ENCODE measurements around the gene PI16.

DNA sequence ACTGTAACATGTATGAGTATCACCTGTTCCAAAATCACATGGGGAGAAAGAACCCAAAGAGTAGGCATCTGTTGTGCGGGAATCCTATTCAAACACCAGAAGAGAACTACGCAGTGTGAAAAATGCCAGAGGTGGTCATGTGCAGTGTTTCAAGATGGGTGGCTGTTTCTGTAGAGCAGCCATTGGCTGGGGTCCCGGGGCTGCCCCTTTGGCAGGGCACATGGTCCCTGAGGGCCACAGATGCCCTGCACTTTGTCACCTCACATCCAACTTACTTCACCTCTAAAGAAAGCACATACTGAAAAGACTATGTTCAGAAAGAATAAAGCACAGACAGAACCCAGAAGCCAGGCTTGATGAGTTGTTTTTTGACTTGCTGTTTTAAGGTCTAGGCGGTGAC, 19.1 kb downstream of the PI16 start:
- TF ChIP-seq, protein P1, sequence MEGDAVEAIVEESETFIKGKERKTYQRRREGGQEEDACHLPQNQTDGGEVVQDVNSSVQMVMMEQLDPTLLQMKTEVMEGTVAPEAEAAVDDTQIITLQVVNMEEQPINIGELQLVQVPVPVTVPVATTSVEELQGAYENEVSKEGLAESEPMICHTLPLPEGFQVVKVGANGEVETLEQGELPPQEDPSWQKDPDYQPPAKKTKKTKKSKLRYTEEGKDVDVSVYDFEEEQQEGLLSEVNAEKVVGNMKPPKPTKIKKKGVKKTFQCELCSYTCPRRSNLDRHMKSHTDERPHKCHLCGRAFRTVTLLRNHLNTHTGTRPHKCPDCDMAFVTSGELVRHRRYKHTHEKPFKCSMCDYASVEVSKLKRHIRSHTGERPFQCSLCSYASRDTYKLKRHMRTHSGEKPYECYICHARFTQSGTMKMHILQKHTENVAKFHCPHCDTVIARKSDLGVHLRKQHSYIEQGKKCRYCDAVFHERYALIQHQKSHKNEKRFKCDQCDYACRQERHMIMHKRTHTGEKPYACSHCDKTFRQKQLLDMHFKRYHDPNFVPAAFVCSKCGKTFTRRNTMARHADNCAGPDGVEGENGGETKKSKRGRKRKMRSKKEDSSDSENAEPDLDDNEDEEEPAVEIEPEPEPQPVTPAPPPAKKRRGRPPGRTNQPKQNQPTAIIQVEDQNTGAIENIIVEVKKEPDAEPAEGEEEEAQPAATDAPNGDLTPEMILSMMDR (conservative IDR thresholded peaks at IDR 0.05; ENCODE audit: low read length): no peak
- no peak for TF ChIP-seq EZH2phosphoT487 (IDR thresholded peaks at IDR 0.05; ENCODE audit: borderline replicate concordance, low read depth, low read length)

All from OCI-LY7 (cell line).